SK-N-MC (cell line): ENCODE results near the gene FREM1.

Experiments
- EZH2 ChIP-seq: fragments of 200-600 bp; sonication (generic); IDR thresholded peaks from one replicate; pipeline ENCODE4 v1.6.1; 2017; ENCODE audit warnings: antibody characterized with exemption
- FOXP2 ChIP-seq: optimal IDR thresholded peaks from 2 replicates; pipeline ENCODE3; 2011; ENCODE audit warnings: mild to moderate bottlenecking, moderate library complexity; ENCODE audit not compliant: insufficient read depth; ENCODE audit errors: extremely low read length, control extremely low read depth
- POLR2AphosphoS5 ChIP-seq: IDR thresholded peaks from 2 replicates; pipeline ENCODE4 v1.6.1; 2012; ENCODE audit warnings: mild to moderate bottlenecking, low read depth, low read length, borderline replicate concordance

- TF ChIP-seq FOXP2 (no peak), POLR2AphosphoS5 (no peak), EZH2 (no peak)
Measured at GRCh38 chr9:14945351-14945750, 35.1 kb upstream of the FREM1 start.
